KOPT-K1 (cell line): ENCODE results near the gene PPP1R15B.
"Not testable (repeated sequence)": the region's sequence is repeated elsewhere in the genome, so short reads cannot be mapped to it uniquely, and the experiment has no call there.

Experiments
- H3K27ac ChIP-seq: fragments of 200-600 bp; sonication (generic); 2 replicates; pipeline ENCODE4 v1.5.1; 2016; ENCODE audit warnings: antibody characterized with exemption, mild to moderate bottlenecking, low read depth, low read length; ENCODE audit not compliant: poor library complexity, severe bottlenecking
- H3K36me3 ChIP-seq: fragments of 200-600 bp; sonication (generic); 2 replicates; pipeline ENCODE4 v1.5.1; 2017; ENCODE audit warnings: antibody characterized with exemption, mild to moderate bottlenecking, low read length, moderate library complexity; ENCODE audit not compliant: insufficient read depth
- H3K9me3 ChIP-seq: fragments of 200-600 bp; sonication (generic); 2 replicates; pipeline ENCODE4 v1.5.1; 2017; ENCODE audit warnings: antibody characterized with exemption, low read length, mild to moderate bottlenecking; ENCODE audit not compliant: insufficient read depth, poor library complexity, severe bottlenecking

PPP1R15B gene

GRCh38 chr1:204435381-204435831 is 23.8 kb upstream of the PPP1R15B start:
- Histone ChIP-seq H3K9me3 (no peaks in the 10 kb centered on the region), H3K27ac (no peak overlapping the region), H3K36me3 (peaks cover 84% of the 10 kb centered on the region)

DNA sequence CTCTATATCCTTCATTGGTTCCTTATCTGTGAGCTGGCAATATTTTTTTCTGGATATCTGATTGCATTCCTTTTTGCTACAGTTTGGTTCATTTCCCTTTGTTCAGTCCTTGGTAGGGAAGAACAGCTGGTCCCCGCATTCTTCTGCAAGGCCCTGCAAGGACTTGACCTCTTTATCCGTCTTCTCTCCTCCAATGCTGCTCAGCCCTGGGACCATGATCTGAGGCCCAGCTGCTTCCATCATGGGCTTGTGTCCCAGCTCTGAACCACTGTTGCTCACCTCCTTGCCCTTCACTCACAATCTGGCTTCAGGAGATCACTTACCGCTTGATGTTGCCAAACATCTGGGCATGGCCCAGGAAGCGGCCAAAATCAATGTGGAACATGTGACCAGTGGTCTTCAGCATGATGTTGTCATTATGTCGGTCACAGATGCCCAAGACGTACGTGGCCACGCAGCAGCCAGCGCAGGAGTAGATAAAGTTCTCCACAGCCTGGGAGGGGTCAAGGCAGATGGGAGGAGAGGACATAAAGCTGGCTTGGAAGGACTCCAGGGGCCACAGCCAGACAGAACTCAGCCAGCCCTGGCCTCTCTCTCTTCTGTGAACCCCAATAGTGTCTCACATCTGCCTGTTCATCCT is 22.6 kb upstream of the PPP1R15B start:
- no peak overlapping the region for H3K27ac ChIP-seq
- H3K9me3 ChIP-seq: no peaks in the 10 kb centered on the region
- H3K36me3 ChIP-seq: peaks cover 80% of the 10 kb centered on the region

GRCh38 chr1:204432708-204433107 is 21.1 kb upstream of the PPP1R15B start:
- Histone ChIP-seq H3K27ac (no peak overlapping the region), H3K36me3 (peaks cover 75% of the 10 kb centered on the region), H3K9me3 (no peaks in the 10 kb centered on the region)

DNA sequence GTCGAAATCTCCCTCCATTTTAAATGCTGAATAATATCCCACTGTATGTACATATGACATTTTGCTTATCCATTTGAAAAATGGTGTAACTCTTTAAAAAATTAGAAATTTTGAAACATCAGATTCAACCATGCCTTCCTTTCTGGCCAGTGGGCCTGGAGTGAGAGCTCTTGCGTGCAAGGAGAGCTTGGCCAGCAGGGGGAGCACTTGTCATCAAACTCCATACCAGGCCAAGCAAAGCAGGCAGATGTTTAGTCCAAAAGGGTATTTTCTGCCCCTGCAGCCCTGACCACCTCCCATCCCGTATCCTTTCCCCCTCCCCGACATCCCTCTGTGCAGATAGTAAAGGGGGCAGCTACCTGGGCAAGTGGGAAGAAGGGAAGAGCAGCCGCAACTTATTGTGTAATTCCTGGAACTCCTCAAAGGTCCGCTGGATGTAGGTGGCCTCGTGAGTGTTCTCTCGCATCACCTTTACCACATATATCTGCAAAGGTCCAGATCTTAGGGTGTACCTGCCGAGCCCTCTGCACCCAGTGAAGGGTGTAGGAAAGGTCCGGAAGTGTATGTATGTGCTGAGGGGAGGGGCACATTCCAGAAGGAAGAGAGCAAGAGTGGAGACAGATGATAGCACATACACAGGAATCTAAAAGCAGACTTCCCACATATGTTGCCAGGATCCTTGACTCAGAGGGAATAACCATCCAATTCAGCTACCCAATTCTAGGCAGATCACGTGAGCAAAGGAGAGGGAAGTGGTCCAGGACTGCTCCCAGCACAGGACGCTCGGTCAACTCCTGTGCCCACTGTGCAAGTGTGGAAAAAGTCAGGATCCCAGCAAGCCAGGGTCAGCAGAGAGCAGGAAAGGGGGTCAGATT is 19.9 kb upstream of the PPP1R15B start:
- no peak overlapping the region for H3K27ac ChIP-seq
- no peaks in the 10 kb centered on the region for H3K9me3 ChIP-seq
- peaks cover 80% of the 10 kb centered on the region for H3K36me3 ChIP-seq

- H3K9me3 ChIP-seq: no peaks in the 10 kb centered on the region
- H3K27ac ChIP-seq: no peak overlapping the region
- peaks cover 80% of the 10 kb centered on the region for H3K36me3 ChIP-seq
Observed at GRCh38 chr1:204429746-204430145, 18.1 kb upstream of the PPP1R15B start.

GRCh38 chr1:204426971-204427701 is 15.5 kb upstream of the PPP1R15B start:
- Histone ChIP-seq H3K36me3 (peaks cover 75% of the 10 kb centered on the region), H3K27ac (no peak overlapping the region), H3K9me3 (no peaks in the 10 kb centered on the region)

DNA sequence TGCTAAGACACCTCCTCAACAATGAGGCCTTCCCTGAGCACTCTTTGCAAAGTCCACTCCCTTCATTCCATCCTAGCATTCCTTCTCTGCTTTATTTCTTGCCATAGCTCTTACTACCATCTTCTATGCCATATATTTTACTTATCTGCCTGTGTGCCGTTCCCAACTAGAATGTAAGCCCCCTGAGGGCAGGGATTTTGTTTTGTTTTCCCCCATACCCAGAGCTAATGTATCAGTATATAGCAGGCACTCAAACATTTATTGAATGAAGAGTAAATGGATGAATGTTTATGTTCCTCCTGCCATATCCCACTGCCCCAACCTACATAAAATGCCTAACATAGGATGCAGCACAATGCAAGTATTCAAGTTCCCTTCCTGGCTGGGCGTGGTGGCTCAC is 14.9 kb upstream of the PPP1R15B start:
- Histone ChIP-seq H3K9me3 (no peaks in the 10 kb centered on the region), H3K27ac (no peak overlapping the region), H3K36me3 (peaks cover 70% of the 10 kb centered on the region)

DNA sequence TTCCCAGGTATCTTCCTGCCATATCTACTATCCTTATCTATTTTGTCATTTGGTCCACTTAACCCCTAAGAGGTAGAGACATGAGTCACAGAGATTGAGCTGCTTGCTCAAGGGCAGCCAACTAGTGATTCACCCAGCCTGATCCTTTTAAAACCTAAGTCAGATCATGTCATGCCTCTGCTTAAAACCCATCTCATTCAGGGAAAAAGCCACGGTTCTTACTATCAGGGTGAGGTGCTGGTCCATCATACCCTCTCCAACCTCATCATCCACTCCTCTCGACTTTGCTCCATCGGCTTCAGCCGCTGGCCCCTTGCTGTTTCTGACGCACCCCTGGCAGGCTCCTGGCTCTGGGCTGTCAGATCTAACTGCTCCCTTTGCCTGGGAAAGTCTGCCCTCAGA is 14.4 kb upstream of the PPP1R15B start:
- Histone ChIP-seq H3K36me3 (peaks cover 70% of the 10 kb centered on the region), H3K9me3 (no peaks in the 10 kb centered on the region), H3K27ac (no peak overlapping the region)

DNA sequence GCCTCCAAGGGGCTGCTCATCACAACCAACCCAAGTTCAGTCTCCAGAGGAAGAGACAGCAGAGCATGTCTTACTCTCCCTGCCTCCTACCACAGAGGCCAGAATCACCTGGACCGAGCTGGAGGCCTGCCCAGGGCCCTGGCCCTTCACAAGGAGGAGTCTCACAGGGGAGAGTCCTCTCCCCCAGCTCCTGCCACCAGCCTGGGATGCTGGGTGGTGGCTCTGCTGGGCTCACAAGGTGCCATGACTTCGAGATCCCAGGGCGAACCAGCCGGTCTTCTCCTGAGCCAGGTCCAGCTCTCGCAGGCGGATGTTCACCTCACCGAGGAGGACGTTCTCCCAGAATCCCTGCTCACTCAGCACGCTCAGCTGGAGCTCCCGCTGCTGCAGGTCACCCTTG is 13.0 kb upstream of the PPP1R15B start:
- H3K36me3 ChIP-seq: peaks cover 63% of the 10 kb centered on the region
- H3K9me3 ChIP-seq: no peaks in the 10 kb centered on the region
- no peak overlapping the region for H3K27ac ChIP-seq

DNA sequence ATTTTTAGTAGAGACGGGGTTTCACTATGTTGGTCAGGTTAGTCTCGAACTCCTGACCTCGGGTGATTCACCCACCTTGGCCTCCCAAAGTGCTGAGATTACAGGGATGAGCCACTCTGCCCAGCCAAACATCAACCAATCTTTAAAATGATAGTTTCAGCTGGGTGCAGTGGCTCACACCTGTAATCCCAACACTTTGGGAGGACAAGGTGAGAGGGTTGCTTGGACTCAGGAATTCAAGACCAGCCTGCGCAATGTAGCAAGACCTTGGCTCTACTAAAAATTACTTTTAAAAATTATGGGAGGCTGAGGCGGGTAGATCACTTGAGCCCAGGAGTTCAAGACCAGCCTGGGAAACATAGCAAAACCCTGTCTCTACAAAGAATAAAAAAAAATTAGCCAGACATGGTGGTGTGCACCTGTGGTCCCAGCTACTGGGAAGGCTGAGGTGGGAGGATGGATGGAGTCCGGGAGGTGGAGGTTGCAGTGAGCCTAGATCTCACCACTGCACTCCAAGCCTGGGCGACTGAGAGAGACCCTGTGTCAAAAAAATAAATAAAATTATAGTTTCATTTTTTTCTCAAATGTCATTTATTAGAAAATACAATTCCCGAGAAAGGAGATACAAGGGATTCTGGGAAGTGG is 10.6 kb upstream of the PPP1R15B start:
- peaks cover 48% of the 10 kb centered on the region for H3K36me3 ChIP-seq
- H3K9me3 ChIP-seq, H3K27ac ChIP-seq: not testable (repeated sequence)

DNA sequence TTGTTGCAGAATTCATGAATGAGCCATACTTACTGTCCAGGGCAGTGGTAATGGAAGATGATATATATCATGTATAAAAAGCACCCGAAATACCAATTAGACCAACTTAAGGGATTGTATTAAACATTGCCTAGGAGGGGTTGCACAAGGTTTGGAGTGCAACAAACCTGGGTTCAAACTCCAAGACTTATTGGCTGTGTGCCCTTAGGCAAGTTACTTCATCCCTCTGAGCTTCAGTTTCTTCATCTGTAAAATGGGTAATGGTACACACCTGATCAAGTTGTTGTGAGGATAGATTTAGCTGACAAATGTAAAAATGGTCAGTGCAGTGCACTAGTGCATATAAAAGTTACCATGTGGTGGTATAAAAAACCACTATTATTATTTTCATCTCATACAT is 9.8 kb upstream of the PPP1R15B start:
- Histone ChIP-seq H3K27ac (no peak overlapping the region), H3K36me3 (peaks cover 41% of the 10 kb centered on the region), H3K9me3 (no peaks in the 10 kb centered on the region)

- Histone ChIP-seq H3K27ac (no peak overlapping the region), H3K9me3 (no peaks in the 10 kb centered on the region), H3K36me3 (peaks cover 31% of the 10 kb centered on the region)
Observed at GRCh38 chr1:204420039-204421004, 8.7 kb upstream of the PPP1R15B start.

- Histone ChIP-seq H3K9me3 (no peaks in the 10 kb centered on the region), H3K27ac (no peak overlapping the region), H3K36me3 (peaks cover 20% of the 10 kb centered on the region)
Observed at GRCh38 chr1:204419064-204419403, 7.4 kb upstream of the PPP1R15B start.
